Left renal pelvis (tissue), 4 donors: ENCODE results near the gene EPHA6. TPM values are rescaled to one million over a fixed set of nuclear protein-coding genes. Genes with fewer than 3 reads are reported as not detected.
"Not testable (repeated sequence)": the region's sequence is repeated elsewhere in the genome, so short reads cannot be mapped to it uniquely, and the experiment has no call there.

Source experiments
- DNase-seq, 4 donors: peaks; one replicate each; pipeline ENCODE4 v3.0.0-alpha.2; 2013; ENCODE audit warnings: low read depth in 4 of 4, low spot score in 3 of 4
- polyA plus RNA-seq, 4 donors: library from polyadenylated mRNA; unstranded; fragments of 120-200 nt; gene quantifications; one replicate each; pipeline ENCODE4 v1.2.1, GENCODE V29; 2013; ENCODE audit not compliant: insufficient read length in 4 of 4

EPHA6 gene
- polyA plus RNA-seq, 4 donors: 0.37 to 1.8 (median 1.4) TPM

DNA sequence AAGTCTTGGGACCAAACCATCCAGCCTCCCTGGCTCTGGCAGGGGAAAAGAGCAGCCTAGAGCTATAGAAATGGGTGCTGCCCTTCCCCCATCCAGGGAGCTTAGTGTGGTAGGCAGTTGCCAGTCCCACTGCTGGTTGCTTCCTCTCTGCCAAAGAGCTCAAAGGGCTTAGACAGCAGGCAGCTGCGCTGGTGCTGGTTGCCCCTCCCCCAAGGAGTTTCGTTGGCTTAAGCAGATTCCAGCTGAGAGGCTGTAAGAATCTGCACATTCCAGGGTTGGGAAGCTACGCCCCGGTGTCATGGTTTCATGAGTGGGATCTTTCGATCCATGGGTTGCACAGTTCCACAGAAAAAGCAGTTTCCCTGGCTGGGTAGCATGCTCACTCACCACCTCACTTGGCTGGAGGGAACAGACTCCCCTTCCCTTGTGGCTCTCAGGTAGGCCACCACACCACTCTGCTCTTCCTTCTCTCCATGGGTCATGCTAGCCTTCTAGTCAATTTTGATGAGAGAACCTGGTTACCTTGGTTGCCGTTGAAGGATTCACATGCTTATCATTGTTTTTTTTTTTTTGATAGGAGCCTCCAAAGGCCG is 195.1 kb downstream of the EPHA6 start:
- DNase-seq: no peak

DNA sequence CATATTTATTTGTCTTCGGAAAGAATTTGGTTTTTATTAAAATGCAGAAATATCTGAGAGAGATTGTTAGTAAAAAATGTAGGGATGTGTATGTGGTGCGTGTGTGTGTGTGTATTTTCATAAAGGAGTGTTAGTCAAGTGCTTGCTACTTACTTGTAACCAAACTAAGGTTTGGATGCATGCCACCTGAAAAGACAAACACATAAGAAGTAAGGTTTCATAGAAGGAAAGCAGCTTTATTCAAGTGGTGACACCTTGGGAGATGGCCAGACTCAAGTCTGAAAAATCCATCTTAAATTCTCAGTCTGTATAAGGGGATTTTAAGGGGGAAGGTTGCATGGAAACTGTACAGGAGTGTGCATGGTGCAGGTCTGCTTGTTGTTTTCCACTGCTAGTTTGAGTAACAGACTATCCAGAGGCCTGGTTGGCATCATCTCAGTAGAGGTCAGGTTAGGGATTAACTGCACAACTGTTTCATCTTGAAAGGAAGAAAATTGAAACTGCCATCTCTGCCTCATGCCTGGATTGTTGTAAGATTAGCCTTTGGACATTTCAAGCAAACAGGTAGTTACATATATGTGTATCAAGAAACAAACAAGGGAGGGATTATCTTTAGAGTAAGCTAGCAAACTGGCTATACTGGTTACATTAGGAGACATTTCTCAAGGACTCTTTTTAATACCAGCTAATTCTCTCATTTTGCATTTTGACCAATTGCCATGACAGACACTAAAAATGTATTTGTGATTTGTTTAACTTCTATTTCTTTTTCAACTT is 196.7 kb downstream of the EPHA6 start:
- no peak for DNase-seq

DNA sequence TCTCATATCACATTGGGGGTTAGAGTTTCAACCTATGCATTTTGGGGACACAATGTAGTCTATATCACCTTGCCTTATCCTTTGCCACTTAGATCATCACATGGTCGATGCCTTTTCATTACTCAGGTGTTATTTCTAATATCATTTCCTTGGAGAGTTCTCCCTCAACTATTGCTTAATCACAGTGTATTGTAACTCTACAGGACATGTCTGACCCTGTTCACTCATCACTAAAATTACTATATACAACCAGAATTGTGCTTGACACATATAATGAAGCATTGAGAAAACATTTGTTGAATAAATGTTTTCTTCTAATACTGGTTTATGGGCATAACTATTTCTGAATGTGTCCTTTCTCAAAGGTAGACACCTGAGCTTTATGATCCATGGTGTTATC is 207.4 kb downstream of the EPHA6 start:
- DNase-seq: no peak

DNA sequence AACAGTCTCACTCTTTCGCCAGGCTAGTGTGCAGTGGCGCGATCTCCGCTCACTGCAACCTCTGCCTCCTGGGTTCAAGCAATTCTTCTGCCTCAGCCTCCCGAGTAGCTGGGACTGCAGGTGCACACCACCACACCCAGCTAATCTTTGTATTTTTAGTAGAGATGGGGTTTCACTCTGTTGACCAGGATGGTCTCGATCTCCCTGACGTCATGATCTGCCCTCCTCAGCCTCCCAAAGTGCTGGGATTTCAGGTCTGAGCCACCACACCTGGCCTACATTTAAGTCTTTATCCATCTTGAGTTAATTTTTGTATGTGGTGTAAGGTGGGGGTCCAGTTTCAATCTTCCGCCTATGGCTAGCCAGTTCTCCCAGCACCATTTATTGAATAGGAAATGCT is 211.2 kb downstream of the EPHA6 start:
- DNase-seq: not testable (repeated sequence)

DNA sequence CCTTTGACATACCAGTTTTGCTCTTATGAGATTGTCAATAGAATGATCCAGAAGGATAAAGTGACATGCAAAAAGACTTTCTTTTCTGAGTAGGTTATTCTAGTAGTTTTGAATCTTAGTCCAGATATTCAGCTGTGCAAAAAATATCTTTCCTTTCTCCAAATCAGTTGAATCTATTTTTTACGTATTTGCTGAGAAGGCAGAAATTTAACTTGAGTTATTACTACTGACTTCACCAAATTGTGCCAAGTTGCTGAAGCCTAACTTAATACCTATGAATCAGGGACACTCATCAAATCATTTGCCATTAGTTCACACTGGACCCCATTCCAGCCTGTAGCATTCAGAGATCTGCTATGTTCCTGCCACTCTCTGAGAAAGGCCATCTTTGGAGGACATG is 215.6 kb downstream of the EPHA6 start:
- DNase-seq: no peak

DNA sequence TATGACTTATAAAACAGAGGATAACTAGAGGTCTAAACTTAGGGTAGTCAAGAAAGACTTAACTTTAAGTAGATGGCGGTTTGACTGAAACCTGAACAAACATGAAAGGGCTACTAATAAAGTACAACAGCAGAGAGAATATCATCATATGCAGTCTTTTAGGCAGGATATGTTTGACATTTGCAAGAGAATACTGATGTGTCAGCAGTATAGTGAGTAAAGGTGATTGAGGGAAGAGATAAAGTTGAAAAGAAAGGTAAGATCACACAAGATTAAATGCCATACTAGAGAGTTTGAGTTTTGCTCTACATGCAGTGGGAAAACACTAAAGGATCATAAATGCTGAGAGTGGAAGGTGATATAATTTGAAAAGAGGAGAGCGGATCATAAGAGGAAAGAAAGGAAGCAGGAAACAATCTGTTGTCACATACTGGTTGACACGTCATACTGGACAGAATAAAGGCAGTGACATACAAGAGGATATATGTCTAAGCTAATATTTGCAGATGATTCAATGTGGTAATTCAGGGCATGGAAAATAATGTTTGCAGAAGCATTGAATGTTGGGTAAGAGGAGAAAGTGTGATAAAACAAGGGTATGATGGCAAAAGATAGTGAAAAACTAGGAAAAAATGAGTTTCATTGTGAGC is 223.0 kb downstream of the EPHA6 start:
- DNase-seq: no peak

DNA sequence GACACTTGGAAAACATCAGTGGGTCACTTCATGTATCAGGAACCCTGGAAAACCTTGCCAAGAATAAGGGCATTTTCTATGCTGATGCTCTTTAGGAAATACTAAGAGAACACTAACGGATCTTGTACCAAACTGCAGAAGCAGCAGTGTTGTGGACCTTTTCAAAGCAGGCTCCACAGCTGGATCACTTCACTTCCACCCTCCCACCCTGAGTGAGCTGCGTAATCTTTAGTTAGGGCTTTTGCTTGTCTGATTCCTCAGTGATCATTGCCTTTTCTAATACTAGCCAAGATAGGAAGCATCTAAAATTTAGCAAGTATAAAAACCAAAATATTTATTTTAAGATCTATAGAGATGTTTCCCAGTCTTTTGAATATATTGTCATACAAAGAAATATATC is 229.0 kb downstream of the EPHA6 start:
- DNase-seq: no peak

DNA sequence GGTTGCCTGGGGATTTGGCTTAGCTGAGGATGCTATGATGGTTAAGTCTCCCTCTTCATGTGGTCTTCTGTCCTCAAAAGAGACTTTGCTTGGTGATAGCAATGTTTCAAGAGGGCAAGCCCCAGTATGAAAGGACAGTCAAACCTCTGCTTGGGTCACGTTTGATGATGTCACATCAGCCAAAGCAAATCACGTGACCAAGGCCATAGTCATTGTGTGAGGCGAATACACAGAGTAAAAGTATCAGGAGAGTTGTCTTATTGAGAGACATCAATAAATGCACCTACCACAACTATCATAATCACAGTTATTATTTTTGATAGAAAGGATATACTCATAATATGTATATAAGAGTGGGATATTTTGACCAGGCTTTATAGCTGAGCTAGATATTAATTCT is 243.0 kb downstream of the EPHA6 start:
- DNase-seq: no peak

DNA sequence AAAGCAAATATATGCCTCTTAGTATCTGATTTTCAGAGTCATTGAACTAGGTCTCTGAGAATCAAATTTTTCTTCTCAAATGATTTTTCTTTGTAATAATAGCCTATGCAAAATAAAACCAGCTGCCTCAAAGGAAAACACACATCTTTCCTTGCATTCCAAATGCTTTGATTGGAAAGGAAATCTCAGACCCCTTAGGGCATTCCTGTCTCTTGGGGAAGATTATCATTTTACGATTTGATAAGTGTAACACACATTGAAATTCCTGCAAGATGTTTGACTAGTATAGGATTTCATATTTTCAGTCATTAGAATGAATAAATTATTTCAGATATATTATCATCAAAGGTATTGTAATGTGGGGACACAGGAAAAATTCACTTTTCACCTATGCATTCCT is 244.8 kb downstream of the EPHA6 start:
- DNase-seq: no peak

DNA sequence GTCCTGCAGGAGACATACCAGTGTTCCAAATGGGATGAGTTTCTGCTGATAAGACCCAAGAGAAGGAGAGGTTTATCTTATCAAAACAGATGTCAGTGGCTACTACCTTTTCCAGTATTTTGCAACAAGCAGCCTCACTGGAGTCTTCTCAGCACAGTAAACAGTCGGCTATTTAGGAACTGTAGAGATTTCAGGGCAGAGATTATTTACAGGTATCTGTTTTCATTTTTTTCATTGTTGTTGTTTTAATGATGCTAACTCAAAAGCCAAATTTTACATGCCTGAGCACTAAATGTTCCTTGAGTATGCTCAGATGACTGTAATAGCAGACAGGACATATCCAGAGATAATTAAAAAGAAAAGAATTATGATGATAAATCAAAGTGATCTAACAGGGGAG is 252.1 kb downstream of the EPHA6 start:
- DNase-seq: no peak

DNA sequence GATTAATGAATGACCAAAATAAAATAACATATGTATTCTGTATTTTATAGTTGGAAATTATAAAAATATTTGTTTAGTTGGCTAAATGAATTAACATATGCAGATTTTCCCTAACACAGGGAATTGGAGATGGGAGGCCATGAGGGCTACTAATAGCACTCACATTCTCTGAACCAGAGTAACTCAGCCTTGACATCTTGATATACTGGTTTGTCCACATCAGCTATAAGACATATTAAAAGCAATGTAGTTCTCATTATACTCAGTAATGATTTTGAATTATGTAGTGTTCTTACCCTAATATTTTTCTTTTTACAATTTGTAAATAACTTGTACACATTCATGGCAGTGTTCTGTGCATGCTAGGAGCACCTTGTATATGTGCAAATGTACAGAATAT is 255.9 kb downstream of the EPHA6 start:
- no peak for DNase-seq

DNA sequence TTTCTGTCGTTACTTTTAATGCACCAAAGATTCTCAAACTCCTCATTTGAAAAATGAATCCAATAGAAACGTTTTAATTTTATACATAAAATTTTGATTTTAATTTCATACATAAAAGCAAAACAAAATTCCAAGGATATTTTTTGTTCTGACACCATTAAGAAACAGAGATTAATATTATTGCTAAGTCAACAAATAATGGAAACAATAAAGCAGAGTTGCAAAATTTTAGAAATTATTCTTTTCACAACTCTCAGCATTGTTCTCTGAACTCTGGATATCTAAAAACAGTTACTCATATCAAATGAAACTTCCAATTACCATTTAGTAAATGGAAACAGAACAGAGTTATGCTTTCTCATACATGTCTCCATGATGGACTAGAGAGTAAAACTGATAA is 260.2 kb downstream of the EPHA6 start:
- no peak for DNase-seq

DNA sequence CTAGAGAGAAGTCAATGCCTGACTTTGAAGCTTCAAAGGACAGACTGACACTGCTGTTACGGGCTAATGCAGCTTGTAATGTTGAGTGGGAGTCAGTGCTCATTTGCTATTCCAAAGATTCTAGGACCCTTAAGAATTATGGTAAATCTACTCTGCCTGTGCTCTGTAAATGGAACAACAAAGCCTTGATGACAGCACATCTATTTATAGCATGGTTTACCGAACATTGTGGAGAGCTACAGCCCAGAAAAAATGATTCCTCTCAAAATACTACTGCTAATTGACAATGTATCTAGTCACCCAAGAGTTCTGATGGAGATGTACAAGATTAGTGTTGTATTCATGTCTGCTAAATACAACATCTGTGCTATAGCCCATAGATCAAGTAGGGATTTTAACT is 262.3 kb downstream of the EPHA6 start:
- no peak for DNase-seq

DNA sequence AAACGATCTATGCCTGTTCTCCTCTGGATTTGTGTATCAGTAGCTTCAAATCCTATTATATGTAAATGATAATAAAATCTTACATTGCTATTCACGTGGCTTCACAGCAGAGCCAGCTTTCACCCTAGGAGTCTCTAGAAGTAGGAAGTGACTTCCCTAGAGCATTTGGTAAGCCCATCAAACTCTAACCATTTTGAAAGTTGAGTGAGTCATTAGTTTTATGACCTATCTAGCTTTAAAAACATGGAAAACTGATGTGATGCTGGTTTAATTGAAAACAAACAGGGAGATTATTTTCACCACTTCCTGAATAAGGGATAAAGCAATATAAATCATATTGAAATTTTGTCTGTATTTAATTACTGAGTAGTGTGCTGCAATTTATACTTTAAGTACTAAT is 275.2 kb downstream of the EPHA6 start:
- DNase-seq: no peak

DNA sequence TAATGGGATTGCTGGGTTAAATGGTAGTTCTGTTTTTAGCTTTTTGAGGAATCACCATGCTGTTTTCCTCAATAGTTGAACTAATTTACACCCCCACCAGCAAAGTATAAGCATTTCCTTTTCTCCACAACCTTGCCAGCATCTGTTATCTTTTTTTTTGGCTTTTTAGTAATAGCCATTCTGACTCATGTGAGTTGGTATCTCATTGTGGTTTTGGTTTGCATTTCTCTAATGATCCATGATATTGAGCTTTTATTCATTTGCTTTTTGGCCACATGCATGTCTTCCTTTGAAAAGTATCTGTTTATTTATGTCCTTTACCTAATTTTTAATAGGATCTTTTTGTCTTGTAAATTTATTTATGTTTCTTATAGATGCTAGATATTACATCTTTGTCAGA is 288.2 kb downstream of the EPHA6 start:
- no peak for DNase-seq

DNA sequence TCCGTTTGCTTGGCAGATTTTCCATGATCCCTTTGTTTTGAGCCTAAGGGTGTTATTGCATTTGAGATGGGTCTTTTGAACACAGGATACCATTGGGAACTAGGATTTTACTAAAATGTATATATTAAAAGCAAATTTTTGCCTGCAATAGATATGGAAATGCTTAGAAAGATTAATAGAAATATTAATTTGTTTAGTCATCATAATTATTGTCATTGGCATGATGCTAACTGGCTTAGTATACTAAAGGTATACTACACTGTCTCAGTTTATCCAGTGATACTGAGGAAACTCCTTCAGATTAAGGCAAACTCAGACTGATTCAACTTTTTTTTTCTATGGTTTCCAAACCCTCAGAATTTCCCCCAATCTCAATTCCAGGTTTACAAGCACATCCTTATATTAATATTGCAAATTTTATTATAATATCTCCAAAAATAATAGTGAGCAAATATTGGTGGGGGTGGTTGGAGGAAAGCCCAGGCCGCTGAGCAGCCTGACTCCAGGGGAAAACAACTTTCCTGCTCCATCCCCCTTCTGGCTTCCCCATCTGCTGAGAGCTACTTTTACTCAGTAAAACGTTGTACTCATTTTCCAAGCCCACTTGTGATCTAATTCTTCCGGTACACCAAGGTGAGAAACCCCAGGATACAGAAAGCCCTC is 291.7 kb downstream of the EPHA6 start:
- no peak for DNase-seq

DNA sequence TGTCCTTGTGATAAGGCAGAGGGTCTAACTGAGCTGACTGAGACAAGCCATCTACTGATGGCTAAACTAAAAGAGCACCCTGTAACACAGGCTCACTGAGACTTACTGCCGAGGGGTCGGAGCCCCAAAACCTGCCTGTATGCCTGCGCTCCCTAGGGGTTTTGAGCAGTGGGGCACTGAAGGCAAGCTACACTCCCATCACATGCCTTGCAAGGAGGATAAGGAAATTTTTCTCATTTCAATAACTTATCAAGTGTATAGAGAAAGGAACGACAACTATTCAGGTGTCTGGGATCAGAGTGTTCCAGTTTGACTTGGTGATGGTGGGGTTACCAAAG is 292.2 kb downstream of the EPHA6 start:
- DNase-seq: no peak

DNA sequence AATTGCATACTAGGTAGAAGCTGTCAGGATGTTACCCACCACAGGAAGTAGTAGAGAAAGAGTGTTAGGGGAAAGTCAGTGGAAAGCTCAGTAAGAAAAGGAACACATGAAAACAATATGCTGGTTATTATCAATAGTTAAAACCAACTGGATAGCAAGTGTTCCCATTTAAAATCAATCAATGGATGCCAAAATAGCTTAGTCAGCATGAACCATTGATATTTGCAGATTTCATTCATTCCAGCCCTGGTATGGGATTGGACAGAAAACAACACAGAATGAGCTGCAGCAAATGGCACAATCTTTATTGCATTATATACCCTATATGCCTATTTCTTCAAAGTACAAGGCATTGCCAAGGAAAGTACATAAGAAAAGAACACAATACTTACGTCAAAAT is 293.7 kb downstream of the EPHA6 start:
- DNase-seq: no peak

DNA sequence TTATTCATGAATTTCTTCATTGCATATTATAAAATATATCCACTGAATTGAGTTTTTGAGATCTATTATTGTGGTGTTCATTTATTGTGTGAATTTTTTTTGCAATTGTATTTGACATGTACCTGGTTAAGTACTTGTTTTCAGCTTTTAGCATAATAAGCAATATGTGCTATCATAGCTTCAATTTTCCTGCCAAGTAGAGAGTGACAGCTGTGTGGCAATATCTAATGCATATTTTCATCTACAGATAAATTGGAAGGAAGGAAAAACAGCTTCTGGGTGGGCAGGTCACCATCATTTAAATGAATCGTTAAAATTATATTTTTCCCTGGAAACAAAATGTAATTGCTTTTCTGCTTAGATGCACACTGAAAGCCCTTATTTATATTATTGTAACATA is 296.9 kb downstream of the EPHA6 start:
- no peak for DNase-seq

DNA sequence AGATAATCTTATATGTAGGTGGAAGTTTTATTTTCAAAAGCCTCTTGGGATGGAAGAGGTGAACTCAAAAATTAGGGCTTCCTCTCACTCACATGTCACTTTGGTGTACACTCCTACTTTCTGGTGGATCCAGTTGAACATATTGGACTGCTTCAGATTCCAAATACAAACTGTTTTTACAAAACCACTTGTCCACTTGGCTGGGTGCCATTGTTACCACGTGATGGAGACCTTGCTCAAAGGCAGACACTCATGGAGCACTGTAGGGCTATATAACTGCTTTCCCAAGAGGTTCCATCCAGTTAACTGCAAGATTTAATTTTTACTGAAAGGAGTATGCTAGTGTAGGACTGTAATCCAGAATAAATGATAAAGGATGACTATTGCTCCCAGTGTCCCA is 307.0 kb downstream of the EPHA6 start:
- no peak for DNase-seq

DNA sequence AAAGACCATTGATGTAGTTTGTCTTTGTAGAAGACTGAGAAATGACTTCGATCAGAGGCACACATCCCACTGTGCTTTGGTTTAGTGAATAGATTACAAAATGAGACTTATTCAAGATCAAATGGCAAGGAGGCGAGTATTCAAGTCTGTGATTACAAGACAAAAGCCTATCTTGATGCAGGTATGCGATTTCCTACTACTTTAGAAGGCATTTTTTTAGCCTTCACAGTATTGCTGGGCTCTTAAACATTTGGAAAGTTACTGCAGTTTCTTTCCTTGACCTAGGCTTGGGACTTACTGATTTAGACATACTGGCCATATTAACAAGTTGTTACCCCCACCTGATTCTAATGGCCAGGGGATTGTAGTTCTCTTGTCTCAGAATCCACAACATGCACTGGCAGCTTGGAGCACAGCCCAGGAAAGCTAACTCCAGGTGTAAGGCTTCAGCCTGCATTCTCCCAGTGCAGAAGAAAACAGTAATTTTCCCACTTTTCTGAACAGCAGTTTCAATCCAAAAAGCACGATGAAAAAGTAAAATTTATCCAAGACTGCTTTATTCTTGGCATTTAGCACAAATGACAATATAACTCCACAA is 311.6 kb downstream of the EPHA6 start:
- no peak for DNase-seq
